HG02759 (cell line): ENCODE data around the gene ZDHHC14.
"Not testable (repeated sequence)": the region's sequence is repeated elsewhere in the genome, so short reads cannot be mapped to it uniquely, and the experiment has no call there.

Experiments used
- ATAC-seq: cut with Tn5 transposase; IDR thresholded peaks from one replicate; pipeline ENCODE4 v1.9.1; 2021; ENCODE audit warnings: mild to moderate bottlenecking, moderate library complexity; ENCODE audit not compliant: unreplicated experiment

ZDHHC14 gene

DNA sequence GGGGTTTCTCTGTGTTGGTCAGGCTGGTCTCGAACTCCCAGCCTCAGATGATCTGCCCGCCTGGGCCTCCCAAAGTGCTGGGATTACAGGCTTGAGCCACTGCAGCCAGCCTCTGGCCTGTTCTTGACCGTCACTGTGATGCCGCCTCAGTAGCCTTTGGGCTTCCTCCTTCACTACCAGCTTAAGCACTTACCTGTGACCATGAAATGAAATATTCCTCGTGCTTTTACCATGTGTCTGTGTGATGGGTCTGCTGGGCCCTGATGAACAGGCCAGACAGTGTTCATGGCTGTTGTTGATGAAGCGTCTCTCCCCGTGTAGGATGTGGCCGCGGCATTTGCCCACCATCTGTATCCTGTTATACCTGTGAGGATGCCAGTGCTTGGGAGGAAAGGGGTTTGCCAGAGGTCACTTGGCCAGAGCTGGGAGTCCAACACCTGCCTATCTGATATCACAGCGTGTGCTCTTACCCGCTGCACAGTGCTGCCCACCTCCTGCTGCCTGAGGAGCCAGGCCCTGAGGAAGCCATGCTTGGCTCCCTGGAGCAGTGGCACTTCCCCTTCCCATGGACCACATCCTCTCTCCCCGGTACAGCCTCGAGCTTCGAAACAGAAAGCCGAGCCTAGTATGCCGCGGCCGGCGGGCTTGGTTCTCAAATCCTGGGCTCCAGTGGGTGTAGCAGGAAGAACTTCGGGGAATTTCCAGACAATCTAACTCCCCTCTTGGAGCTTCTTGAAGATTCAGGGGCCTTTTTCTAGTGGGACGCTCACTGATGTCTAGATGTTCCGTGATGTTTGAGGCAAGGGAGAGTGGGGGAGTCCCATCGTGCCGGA, 167.9 kb downstream of the ZDHHC14 start:
- ATAC-seq, result peak; percentile 59

DNA sequence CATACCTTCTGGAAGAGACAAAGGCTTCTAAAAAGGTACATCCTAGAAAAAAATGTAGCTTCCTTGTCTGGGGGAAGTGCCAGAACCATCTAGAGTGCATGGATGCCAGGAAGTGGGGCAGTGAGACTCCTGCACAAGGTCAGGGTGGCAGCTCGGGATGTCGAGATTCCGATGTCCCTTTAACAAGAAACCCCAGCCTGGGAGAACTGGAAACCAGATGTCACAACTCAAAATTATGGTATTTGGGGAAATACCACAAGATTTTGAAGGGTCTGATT, 168.4 kb downstream of the ZDHHC14 start:
- no peak for ATAC-seq

DNA sequence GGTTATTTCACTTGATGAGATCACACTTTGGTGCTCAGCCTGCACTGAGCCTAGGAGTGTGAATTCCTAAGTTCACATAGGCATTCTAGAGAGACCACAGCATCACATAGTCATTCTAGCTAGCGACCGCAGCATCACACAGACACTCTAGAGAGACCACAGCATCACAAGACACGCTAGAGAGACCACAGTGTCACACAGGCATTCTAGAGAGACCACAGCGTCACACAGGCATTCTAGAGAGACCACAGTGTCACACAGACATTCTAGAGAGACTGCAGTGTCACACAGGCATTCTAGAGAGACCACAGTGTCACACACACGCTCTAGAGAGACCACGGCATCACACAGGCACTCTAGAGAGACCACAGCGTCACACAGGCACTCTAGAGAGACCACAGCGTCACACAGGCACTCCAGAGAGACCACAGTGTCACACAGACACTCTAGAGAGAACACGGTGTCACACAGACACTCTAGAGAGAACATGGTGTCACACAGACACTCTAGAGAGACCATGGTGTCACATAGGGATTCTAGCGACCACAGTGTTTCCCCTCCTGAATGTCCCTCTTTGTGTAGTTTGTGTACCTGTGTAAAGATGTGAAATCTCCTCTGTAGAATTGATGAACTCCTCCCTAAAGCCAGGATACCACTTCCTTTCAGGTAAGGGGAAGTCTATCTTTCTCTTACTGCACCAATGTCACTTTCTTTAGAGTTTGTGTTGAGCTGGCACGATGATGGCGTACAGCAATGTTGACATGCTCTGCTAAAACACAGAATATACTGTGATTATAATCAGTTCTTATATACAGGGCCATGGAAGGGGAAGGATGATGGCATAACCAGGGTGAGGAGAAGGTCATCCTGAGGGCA, 169.4 kb downstream of the ZDHHC14 start:
- peak; percentile 43 for ATAC-seq

DNA sequence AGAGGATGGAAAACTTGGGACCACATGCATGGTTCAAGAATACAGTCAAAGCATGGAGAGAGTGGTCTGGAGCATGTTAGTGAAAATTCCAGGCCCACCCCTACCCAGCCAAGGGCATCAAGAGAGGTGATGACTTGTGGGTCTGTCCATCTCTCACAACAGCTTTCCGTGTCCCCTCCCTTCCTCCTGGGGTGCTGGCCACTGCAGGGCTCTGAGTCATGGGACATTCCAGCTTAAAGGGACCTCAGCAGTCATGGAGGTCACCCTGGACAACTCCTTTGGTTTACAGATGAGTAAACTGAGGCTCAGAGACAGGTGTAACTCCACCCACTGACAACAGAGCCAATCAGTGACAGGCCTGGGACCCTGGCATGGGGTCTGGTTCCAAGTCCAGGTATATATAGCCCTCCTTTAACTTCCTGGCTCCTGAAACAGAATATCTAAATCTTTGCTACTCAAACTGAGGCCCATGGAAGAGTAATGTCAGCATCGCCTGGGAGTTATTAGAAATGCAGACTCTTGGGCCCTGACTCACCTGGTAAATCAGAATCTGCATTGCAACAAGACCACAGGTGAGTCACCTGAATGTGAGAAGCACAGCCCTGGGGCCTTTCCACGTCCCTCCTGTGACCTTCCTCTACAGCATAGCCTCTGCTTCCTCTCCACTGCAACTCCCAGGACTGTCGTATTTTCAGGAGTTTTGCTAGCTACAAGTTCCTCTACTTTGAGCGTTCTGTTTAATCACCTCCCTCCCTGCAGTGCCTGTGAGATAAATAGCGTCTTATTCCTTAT, 170.2 kb downstream of the ZDHHC14 start:
- ATAC-seq, result no peak

DNA sequence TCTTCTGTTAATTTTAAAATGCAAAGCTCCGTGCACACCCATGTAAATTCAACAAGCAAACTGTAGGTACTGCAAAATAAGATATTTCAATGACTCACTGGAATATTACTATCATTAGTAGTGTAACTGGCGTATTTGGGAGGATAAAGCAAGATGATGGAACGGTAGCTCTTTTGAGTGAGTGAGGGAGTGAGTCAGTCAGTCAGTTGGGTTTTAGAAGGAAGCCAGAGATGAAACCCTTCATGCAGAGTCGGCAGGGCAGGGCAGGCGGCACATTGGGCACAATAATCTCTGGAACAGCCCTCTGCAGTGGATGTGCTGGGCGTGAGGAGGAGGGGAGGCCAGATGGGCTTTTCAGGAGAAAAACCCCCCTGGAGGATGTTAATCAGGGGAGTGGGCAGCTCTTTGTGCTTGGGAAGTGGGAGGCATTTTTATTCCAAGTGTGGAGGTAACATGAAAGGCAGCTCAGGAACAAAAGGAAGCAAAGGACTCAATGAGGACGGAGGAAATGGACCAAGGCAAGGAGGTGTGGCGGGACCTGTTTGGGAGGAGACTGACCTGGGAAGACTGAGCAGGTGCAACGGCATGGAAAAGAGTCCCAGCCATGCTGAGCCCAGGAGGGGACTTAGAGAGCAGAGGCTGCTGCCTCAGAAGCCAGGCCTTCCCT, 171.2 kb downstream of the ZDHHC14 start:
- no peak for ATAC-seq

DNA sequence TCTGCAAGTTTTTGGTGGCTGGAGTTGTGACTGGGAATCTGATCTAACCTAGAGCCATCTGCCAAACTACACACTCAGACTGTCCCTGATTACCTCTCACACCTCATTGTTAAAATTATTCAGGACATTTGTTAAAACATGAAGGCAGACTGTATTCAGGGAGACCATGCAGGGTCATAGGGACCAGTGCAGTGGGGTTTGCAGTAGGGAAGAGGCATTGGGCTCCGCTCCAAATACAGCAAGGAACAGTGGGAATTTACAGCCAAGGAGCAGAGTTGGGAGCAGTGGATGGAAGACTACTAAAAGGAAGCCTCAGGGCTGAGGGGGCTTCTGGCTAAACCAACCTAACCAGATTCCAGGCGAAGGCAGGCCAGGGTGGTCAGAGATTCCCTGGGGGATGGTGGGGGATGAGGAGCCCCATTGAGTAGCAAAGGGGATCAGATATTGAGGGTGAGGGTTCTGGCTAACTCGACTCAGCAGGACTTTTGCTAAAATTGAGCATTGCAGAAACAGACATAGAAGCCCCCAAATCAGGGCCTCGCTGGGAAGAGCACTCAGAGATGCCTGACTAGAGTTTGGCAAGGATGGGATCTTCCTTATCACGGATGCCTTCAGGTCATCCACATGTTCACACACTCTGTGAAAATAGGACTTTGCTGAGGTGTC, 172.0 kb downstream of the ZDHHC14 start:
- no peak for ATAC-seq

DNA sequence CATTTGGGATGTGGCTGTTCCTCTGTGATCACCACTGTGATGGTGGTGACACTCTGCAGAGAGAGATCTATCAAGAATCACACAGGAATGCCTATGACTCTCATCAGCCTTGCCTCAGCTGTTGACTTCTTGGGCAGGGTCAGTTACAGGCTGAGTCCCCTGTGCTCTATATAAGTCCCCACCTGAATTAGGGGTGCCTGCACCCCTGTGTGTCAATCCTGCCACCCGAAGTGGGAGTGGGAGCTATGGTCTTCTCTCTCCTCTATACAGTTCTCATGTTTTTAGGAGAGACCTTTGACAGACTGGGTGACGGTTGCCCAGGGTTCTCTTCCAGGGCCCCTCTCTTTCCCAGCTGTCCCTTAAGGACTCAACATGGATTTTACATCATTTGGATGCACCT, 173.8 kb downstream of the ZDHHC14 start:
- no peak for ATAC-seq

DNA sequence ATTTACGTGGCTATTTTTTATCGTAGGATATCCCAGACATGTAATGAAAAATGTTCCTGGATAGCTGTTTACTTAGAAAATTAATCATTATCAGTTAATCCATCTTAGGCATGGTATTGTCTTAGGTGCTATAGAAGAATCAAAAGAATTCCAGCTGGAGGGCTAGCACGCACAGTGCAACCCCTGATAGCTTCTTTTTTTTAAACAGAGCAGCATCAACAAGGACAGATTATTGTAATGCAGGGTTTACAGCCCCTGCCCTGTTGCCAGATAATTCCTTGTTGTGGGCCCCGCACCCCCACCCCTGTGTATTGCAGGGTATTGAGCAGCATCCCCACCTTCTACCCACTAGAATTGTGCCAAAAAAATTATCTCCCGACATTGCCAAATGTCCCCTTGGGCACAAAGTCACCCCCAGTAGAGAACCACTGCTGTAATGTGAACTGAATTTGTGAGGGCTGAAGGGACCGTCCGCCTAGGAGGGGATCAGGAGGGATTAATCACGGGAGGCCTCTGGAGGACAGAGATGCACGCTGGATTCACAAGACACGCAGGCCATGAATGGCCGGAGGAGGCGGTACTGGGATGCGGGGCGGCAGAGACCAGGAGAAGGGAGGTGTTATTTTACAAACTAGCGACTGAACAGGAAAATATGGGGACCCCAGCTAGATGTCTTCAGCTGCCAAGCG, 174.6 kb downstream of the ZDHHC14 start:
- no peak for ATAC-seq

DNA sequence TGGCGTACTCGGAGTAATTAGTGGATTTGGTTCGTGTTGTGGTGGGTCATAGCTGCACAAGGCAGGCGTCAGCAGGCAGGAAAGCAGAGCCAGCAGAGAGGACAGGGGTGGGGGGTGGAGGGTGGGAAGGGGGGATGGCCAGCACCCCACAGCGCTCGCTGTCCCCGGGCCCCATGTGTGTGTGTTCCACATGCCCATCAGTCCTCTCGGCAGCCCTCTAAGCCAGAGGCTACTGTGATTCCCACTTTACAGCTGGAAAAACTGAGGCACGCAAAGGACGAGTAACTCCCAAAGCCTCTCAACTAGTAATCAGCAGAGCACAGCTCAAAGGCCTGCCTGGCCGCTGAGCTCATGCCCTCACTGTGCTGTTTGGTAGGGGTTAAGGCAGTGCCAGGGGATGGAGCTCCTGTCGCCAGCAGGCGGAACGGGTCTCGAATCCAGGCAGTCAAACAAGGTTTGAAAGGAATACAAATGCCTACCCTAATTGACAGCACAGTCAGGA, 175.2 kb downstream of the ZDHHC14 start:
- ATAC-seq, result no peak

DNA sequence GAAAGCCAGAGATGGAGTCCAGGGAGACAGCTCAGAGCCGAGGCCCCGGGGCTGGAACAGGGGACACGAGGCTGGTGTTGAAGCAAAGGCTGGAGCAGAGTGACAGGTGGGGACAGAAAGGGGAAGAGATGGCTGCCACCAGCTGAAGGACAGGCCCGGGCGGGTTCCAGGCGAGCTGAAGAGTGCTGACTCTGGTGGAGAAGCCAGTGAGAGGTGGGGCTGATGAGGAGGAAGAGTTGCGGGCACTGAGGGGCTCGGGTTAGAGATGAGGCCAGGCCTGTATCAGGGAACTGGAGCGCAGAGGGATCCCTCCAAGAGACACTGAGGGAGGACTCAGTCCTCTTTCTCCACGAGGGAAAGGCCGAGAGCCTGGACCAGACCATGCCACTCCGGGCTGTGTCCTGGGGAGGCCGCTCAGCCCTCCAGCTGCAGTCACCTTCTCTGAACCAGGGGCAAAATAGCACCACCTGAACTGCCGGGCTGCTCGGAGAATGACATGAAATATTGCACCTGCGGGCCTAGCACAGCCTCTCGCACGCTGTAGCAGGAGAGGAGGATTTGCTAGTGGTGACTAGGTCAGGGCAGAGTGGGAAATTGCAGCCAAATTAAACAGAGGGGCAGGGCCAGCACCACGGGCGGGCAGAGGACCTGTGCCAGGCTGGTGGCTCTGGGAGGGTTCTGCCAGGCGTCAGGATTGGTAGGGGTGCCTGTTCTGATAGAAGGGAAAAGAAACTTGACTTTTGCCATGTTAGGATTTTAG, 175.9 kb downstream of the ZDHHC14 start:
- peak; percentile 2 for ATAC-seq

DNA sequence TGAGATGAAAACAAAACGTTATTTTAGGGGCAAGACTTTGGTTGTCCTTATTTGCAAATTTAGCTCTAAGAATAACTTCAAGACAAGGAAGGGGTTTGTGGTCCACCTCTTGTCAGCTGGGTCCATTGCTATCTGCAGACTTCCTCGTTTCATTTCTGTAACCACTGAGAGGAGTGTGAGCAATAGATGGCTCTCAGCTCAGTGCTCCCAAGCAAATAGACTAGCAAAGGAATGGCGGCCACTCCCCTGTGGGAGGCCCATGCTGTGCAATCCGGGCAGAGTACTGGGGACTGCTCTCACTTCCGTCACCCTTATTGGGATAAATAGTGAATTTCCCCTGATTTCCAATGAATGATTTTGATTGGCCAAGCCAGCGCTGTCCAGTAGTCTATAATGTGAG, 176.6 kb downstream of the ZDHHC14 start:
- peak; percentile 57 for ATAC-seq

DNA sequence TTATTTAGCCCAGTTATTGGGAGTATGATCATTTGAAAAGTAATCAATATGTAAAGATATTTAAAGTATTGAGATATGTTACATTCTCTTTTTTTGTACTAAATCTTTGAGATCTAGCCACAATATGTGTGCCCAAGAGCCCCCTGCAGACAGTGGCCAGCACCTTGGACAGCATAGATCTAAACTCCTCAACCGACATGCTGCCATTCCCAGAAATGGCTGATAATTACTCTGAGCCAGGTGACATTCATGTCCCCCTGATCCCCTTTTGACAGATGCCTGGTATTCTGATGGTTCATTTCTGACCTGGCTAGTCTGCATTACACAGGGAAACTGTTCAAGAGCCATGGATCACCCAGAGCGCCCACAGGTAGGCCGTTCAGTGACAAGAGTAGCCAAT, 177.1 kb downstream of the ZDHHC14 start:
- no peak for ATAC-seq

DNA sequence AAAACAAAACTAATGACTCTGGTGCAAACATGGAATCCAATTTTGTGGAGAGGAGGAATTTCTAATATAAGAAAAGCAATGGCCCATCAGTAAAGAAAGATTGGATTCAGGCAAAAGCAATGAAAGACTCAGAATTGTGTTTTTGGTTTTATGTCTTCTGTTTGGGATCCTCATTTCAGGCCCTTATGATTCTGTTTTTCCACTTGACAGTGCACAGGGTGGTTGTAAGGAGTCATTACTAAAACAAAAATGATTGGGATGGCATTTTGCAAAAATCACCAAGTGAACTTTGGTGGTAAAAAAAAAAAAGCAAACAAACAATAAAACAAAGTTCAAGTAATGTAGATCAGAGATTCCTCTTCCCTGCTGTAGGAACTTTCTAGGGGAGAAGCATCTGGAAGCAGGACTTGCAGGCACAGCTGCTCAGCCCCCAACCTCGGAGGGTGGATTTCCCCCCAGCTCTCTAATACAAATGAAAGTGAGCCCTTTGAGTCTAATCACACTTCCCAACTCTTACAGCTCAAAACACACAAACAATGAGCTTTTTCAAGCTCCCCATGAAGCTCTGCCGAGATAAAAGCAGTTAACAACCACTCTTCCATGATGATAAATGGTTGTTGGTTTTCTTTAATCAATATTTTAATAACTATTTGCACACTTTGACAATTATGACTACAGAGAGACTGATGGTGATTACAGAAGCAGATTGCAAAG, 177.7 kb downstream of the ZDHHC14 start:
- ATAC-seq, result no peak

DNA sequence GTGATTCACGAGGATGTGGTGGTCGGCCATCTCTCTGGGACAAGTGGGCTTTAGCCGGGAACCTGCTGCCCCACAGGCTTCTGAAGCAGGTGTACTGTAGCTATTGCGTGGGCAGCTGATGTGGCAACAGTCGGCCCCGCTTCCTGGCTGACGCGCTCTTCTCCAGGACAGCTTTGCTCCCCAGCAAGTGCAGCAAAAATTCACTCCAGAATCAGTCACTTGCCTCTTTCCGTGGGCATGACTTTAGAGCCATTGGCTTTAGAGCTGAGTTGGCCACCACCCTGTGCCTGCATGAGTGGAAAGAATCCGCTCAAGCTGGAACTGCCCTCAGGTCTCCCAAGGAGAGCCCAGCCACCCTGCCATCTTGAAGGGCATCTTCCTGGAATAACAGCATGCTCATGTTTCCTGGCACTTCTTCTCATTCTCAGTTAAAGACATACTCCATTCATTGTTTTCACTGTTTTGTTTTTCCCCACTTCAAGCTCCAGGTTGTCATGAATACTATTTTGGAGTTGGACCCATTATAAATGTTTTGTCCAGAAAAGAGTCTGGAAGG, 178.3 kb downstream of the ZDHHC14 start:
- no peak for ATAC-seq

DNA sequence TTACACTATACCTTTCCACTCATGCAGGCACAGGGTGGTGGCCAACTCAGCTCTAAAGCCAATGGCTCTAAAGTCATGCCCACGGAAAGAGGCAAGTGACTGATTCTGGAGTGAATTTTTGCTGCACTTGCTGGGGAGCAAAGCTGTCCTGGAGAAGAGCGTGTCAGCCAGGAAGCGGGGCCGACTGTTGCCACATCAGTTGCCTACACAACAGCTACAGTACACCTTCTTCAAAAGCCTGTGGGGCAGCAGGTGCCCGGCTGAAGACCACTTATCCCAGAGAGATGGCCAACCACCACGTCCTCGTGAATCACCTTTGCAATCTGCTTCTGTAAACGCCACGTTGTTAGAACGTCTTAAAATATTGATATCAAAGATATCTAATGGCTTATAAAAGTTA, 179.1 kb downstream of the ZDHHC14 start:
- not testable (repeated sequence) for ATAC-seq

DNA sequence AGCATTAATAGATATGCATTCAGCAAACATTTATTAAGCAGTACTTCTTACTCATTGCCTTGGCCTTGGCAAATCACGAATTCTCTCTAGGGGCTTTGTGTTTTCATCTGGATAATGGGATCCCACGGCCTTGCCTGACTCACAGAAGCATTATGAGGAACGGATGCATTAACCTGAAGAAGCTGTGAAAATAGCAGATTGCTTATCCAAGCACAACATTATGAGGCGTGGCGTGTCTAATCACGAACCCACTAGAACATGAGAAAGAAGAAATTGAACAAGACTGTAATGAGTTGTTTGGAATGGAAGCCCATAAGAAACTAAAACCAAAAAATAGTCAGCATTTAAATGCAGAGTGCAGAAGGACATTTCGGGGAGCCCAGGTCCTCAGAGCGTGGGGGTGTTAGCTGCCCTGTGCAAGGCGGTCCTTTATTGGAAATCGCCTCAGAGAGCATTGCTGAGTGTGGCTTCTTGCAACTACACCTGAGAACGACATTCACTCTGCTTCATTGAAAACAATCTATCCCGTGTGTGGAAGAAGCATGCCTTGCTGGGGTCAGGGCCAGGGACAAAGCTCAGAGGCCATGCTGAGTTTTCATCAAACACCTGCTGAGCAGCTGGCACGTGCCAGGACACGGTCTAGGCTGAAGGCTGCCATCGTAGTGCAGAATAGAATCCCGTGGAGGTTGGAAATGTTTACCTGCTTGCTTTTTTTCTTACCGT, 179.9 kb downstream of the ZDHHC14 start:
- no peak for ATAC-seq

DNA sequence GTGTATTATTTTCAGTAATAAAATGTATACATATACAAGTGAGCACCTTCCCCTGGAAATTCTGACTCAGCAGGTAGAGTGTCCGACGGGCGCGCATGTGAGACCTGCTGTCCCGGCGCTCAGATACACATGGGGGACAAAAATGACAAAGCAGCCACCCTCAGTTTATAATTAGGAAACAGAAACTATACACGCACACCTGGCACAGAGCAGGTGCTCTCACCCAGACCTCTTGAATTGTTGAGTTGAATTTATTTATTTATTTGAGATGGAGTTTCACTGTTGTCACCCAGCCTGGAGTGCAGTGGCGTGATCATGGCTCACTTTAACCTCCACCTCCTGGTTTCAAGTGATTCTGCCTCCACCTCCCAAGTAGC, 180.4 kb downstream of the ZDHHC14 start:
- ATAC-seq, result peak; percentile 25
